Glutamatergic neuron (in vitro differentiated cells): ENCODE results near the gene MED12L. TPM values are rescaled to one million over a fixed set of nuclear protein-coding genes. Genes with fewer than 3 reads are reported as not detected.

Experiments used
- DNase-seq: peaks from one replicate; pipeline ENCODE4 v3.0.0; 2022
- H3K27ac Mint-ChIP-seq: one replicate; pipeline ENCODE4 v1.8.0; 2020; ENCODE audit warnings: mild to moderate bottlenecking, mixed read lengths, inconsistent platforms; ENCODE audit not compliant: unreplicated experiment
- H3K27me3 Mint-ChIP-seq: one replicate; pipeline ENCODE4 v1.8.0; 2020; ENCODE audit warnings: mild to moderate bottlenecking, moderate library complexity, mixed read lengths, inconsistent platforms; ENCODE audit not compliant: unreplicated experiment
- H3K36me3 Mint-ChIP-seq: one replicate; pipeline ENCODE4 v1.8.0; 2020; ENCODE audit warnings: mild to moderate bottlenecking, mixed read lengths, inconsistent platforms; ENCODE audit not compliant: unreplicated experiment
- H3K4me1 Mint-ChIP-seq: one replicate; pipeline ENCODE4 v1.8.0; 2020; ENCODE audit warnings: mild to moderate bottlenecking, low read depth, mixed read lengths, inconsistent platforms; ENCODE audit not compliant: unreplicated experiment
- H3K4me3 Mint-ChIP-seq: one replicate; pipeline ENCODE4 v1.8.0; 2020; ENCODE audit warnings: mild to moderate bottlenecking, mixed read lengths, inconsistent platforms; ENCODE audit not compliant: unreplicated experiment
- H3K9me3 Mint-ChIP-seq: one replicate; pipeline ENCODE4 v1.8.0; 2020; ENCODE audit warnings: mild to moderate bottlenecking, moderate library complexity, mixed read lengths, inconsistent platforms; ENCODE audit not compliant: unreplicated experiment
- total RNA-seq: library from RNA; stranded (reverse); fragmentation: NEBNext Ultra II Directional; extraction: Animal tissue kit (Norgen Biotek cat#: 25700); gene quantifications from one replicate; pipeline ENCODE4 v1.2.1, GENCODE V29; 2021; ENCODE audit not compliant: unreplicated experiment
- TF ChIP-seq, protein P1 (sequence below): fragments of 200-600 bp; sonication (generic); IDR thresholded peaks from one replicate; pipeline ENCODE4 v1.5.0; 2021; ENCODE audit not compliant: partially characterized antibody, unreplicated experiment

The MED12L gene
- total RNA-seq, 1 donor from 2014 or later = 7.8 TPM

GRCh38 chr3:151197981-151198767 is 112.7 kb downstream of the MED12L start:
- Mint-ChIP-seq H3K27me3 (no peaks in the 10 kb centered on the region), H3K36me3 (no peaks in the 10 kb centered on the region), H3K27ac (no peak overlapping the region), H3K4me3 (no peak overlapping the region), H3K4me1 (peaks cover 2% of the 10 kb centered on the region), H3K9me3 (no peaks in the 10 kb centered on the region)
- DNase-seq = no peak
- TF ChIP-seq, protein P1, sequence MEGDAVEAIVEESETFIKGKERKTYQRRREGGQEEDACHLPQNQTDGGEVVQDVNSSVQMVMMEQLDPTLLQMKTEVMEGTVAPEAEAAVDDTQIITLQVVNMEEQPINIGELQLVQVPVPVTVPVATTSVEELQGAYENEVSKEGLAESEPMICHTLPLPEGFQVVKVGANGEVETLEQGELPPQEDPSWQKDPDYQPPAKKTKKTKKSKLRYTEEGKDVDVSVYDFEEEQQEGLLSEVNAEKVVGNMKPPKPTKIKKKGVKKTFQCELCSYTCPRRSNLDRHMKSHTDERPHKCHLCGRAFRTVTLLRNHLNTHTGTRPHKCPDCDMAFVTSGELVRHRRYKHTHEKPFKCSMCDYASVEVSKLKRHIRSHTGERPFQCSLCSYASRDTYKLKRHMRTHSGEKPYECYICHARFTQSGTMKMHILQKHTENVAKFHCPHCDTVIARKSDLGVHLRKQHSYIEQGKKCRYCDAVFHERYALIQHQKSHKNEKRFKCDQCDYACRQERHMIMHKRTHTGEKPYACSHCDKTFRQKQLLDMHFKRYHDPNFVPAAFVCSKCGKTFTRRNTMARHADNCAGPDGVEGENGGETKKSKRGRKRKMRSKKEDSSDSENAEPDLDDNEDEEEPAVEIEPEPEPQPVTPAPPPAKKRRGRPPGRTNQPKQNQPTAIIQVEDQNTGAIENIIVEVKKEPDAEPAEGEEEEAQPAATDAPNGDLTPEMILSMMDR = no peak

- no peak for DNase-seq
- H3K27me3 Mint-ChIP-seq = no peaks in the 10 kb centered on the region
- H3K36me3 Mint-ChIP-seq = no peaks in the 10 kb centered on the region
- no peak overlapping the region for H3K27ac Mint-ChIP-seq
- H3K4me1 Mint-ChIP-seq = peaks cover 2% of the 10 kb centered on the region
- TF ChIP-seq, protein P1 = no peak
- H3K4me3 Mint-ChIP-seq = no peak overlapping the region
- H3K9me3 Mint-ChIP-seq = no peaks in the 10 kb centered on the region
Measured at GRCh38 chr3:151198849-151199248, 113.4 kb downstream of the MED12L start.

GRCh38 chr3:151199554-151200438 is 114.3 kb downstream of the MED12L start:
- TF ChIP-seq, protein P1 = no peak
- H3K36me3 Mint-ChIP-seq = no peaks in the 10 kb centered on the region
- no peaks in the 10 kb centered on the region for H3K9me3 Mint-ChIP-seq
- H3K27ac Mint-ChIP-seq = no peak overlapping the region
- peaks cover 2% of the 10 kb centered on the region for H3K4me1 Mint-ChIP-seq
- no peak overlapping the region for H3K4me3 Mint-ChIP-seq
- DNase-seq = no peak
- H3K27me3 Mint-ChIP-seq = no peaks in the 10 kb centered on the region

DNA sequence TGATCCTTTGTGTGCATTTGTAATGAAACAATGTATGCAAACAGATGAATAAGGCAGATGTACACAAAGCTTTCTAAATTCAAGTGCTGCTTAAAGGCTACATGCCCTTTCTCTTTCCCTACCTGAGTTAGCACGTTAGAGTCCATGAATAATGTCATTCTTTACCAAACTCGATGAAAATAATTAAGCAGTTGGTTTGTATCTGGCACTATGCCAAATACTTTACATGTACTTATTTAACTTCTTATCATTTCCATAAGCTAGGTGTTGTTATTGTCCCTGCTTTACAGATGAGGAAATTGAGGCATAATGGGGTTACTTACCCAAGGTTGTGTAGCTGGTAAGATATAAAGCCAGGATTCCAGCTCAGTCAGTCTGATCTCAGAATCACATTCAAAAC is 115.1 kb downstream of the MED12L start:
- Mint-ChIP-seq H3K4me3 (no peak overlapping the region), H3K9me3 (no peaks in the 10 kb centered on the region), H3K27me3 (no peaks in the 10 kb centered on the region), H3K36me3 (no peaks in the 10 kb centered on the region), H3K27ac (no peak overlapping the region), H3K4me1 (peaks cover 2% of the 10 kb centered on the region)
- DNase-seq = no peak
- TF ChIP-seq, protein P1 = no peak
